Endothelial cell of umbilical vein (primary cell): ENCODE data around the gene OLFM2.

Experiments used
- POLR2A ChIP-seq: IDR thresholded peaks from 2 replicates; pipeline ENCODE4 v1.6.1; 2012; ENCODE audit warnings: low read depth, mild to moderate bottlenecking, control low read depth, low read length
- TF ChIP-seq, protein P1 (sequence below), 2 donors: IDR thresholded peaks; 1 replicate in 1 of 2; 2 replicates in 1 of 2; pipeline ENCODE4 v1.5.1; 2011; ENCODE audit warnings: low read length in 2 of 2, mild to moderate bottlenecking in 2 of 2, moderate library complexity in 2 of 2, control low read depth in 1 of 2, inconsistent platforms in 1 of 2, low read depth in 1 of 2; ENCODE audit not compliant: insufficient read depth in 1 of 2; ENCODE audit errors: extremely low read depth in 1 of 2

- TF ChIP-seq, protein P1, sequence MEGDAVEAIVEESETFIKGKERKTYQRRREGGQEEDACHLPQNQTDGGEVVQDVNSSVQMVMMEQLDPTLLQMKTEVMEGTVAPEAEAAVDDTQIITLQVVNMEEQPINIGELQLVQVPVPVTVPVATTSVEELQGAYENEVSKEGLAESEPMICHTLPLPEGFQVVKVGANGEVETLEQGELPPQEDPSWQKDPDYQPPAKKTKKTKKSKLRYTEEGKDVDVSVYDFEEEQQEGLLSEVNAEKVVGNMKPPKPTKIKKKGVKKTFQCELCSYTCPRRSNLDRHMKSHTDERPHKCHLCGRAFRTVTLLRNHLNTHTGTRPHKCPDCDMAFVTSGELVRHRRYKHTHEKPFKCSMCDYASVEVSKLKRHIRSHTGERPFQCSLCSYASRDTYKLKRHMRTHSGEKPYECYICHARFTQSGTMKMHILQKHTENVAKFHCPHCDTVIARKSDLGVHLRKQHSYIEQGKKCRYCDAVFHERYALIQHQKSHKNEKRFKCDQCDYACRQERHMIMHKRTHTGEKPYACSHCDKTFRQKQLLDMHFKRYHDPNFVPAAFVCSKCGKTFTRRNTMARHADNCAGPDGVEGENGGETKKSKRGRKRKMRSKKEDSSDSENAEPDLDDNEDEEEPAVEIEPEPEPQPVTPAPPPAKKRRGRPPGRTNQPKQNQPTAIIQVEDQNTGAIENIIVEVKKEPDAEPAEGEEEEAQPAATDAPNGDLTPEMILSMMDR (IDR thresholded peaks at IDR 0.05; ENCODE audit: extremely low read depth in 1 of 2, insufficient read depth in 1 of 2, low read depth in 1 of 2, low read length in 2 of 2) = no peak
- no peak for TF ChIP-seq POLR2A
These were observed 3.1 kb upstream of the OLFM2 start for GRCh38 chr19:9939301-9939913.
